Measurements from ENCODE around the gene KAT7. TPM values are rescaled to one million over a fixed set of nuclear protein-coding genes. Genes with fewer than 3 reads are reported as not detected.

The KAT7 gene
- polyA plus RNA-seq, 1 of the 3 experiments (the other 2 are of a cell fraction), result 20.2 TPM

DNA sequence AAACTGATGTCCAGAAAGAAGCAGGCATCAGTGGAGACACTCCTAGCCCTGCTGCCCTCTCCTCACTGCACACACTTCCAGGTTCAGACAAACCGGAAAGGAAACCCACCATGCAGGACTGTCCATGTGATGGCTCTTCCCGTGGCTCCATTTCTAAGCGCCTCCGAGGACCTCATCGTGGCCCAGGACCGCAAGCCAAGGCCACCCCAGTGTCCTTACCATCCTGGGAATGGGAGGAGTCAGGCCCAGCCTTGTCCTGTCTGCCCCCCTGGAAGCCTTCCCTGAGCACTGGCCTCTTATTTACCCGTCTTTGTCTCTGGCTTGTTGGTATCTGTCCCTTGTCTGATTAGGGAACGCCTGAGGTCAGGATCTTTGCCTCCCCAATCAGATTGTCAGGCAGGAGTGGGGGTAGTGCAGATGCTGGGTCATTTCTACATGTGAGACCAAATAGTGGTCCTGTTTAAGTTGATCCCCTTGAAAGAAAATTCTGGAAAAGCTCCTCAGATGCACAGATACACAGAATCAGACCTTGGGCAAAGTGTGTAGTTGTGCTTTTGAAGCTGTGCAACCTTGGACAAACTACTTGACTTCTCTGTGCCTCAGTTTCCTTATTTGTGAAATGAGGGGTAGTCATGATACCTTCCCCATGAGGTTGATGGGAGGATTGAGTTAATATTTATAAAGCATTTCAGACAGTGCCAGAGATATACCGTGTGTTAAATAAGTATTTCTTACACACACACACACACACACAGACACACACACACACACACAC lies 58.6 kb downstream of the KAT7 start:
- Histone ChIP-seq H3K36me3 (replicated peaks in 1 of 2; ENCODE audit: control insufficient read depth in 1 of 2, insufficient read depth in 2 of 2, low read length in 1 of 2) (no peaks in the 10 kb centered on the region), H3K79me2 (ENCODE audit: insufficient read depth) (no peaks in the 10 kb centered on the region), H3K4me2 (no peak overlapping the region), H3K4me3 (ENCODE audit: low read depth in 2 of 2, low read length in 1 of 2) (no peak overlapping the region), H3F3A (replicated peaks; ENCODE audit: insufficient read depth) (peaks cover 10% of the 10 kb centered on the region), H3K4me1 (ENCODE audit: control insufficient read depth in 1 of 2, insufficient read depth in 2 of 2, low read depth in 1 of 2, low read length in 1 of 2) (peaks cover 4 to 16% of the 10 kb centered on the region in 2 experiments; a peak in 1 of 4 replicates), H3K27me3 (ENCODE audit: insufficient read depth) (no peaks in the 10 kb centered on the region), H2AFZ (ENCODE audit: low read depth) (no peak overlapping the region), H3K27ac (ENCODE audit: low read depth in 2 of 2, low read length in 1 of 2) (no peak overlapping the region), H3K9ac (no peak overlapping the region), H4K20me1 (ENCODE audit: insufficient read depth) (no peaks in the 10 kb centered on the region), H3K9me3 (no peaks in the 10 kb centered on the region), H3K9me2 (no peaks in the 10 kb centered on the region)
- POLR2A ChIA-PET, result no interaction called here
- CTCF ChIA-PET, result interaction anchor here (1.0 to 40.4 kb wide), 5 partner anchors 14 to 290 kb away, joined by 3 to 1665 read pairs (median 6); partner anchors contain the start of genes DLX3 and SLC35B1
- 76% methylated on average over 9 of the region's 9 CpGs for WGBS (ENCODE audit: low lambda C conversion rate)
- no peak for TF ChIP-seq RFX5 (IDR thresholded peaks at IDR 0.05; ENCODE audit: low read length)
- TF ChIP-seq FOXJ3 (CRISPR knock-in tag; IDR thresholded peaks at IDR 0.05), result no peak
- no peak for TF ChIP-seq RXRA (IDR thresholded peaks at IDR 0.05; ENCODE audit: borderline replicate concordance, low read depth)
- TF ChIP-seq, protein P1, sequence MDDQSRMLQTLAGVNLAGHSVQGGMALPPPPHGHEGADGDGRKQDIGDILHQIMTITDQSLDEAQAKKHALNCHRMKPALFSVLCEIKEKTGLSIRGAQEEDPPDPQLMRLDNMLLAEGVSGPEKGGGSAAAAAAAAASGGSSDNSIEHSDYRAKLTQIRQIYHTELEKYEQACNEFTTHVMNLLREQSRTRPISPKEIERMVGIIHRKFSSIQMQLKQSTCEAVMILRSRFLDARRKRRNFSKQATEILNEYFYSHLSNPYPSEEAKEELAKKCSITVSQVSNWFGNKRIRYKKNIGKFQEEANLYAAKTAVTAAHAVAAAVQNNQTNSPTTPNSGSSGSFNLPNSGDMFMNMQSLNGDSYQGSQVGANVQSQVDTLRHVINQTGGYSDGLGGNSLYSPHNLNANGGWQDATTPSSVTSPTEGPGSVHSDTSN (IDR thresholded peaks at IDR 0.05), result no peak
- TF ChIP-seq TAF1 (IDR thresholded peaks at IDR 0.05; ENCODE audit: borderline replicate concordance, low read depth, low read length), result no peak
- TF ChIP-seq, protein P2, sequence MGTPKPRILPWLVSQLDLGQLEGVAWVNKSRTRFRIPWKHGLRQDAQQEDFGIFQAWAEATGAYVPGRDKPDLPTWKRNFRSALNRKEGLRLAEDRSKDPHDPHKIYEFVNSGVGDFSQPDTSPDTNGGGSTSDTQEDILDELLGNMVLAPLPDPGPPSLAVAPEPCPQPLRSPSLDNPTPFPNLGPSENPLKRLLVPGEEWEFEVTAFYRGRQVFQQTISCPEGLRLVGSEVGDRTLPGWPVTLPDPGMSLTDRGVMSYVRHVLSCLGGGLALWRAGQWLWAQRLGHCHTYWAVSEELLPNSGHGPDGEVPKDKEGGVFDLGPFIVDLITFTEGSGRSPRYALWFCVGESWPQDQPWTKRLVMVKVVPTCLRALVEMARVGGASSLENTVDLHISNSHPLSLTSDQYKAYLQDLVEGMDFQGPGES (IDR thresholded peaks at IDR 0.05; ENCODE audit: low read depth, low read length), result no peak
- no peak for TF ChIP-seq SIN3A (IDR thresholded peaks at IDR 0.05; ENCODE audit: borderline replicate concordance, low read depth, low read length)
- TF ChIP-seq CHD2 (IDR thresholded peaks at IDR 0.05; ENCODE audit: low read length, partially characterized antibody), result no peak
- no peak for TF ChIP-seq EP300 (IDR thresholded peaks at IDR 0.05; ENCODE audit: borderline replicate concordance in 1 of 2, low read depth in 1 of 2, low read length in 1 of 2)
- no peak for TF ChIP-seq NFIC (IDR thresholded peaks at IDR 0.05; ENCODE audit: borderline replicate concordance)
- TF ChIP-seq, protein P3, sequence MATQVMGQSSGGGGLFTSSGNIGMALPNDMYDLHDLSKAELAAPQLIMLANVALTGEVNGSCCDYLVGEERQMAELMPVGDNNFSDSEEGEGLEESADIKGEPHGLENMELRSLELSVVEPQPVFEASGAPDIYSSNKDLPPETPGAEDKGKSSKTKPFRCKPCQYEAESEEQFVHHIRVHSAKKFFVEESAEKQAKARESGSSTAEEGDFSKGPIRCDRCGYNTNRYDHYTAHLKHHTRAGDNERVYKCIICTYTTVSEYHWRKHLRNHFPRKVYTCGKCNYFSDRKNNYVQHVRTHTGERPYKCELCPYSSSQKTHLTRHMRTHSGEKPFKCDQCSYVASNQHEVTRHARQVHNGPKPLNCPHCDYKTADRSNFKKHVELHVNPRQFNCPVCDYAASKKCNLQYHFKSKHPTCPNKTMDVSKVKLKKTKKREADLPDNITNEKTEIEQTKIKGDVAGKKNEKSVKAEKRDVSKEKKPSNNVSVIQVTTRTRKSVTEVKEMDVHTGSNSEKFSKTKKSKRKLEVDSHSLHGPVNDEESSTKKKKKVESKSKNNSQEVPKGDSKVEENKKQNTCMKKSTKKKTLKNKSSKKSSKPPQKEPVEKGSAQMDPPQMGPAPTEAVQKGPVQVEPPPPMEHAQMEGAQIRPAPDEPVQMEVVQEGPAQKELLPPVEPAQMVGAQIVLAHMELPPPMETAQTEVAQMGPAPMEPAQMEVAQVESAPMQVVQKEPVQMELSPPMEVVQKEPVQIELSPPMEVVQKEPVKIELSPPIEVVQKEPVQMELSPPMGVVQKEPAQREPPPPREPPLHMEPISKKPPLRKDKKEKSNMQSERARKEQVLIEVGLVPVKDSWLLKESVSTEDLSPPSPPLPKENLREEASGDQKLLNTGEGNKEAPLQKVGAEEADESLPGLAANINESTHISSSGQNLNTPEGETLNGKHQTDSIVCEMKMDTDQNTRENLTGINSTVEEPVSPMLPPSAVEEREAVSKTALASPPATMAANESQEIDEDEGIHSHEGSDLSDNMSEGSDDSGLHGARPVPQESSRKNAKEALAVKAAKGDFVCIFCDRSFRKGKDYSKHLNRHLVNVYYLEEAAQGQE (IDR thresholded peaks at IDR 0.05; ENCODE audit: low read depth, low read length), result no peak
- TF ChIP-seq, protein P4, sequence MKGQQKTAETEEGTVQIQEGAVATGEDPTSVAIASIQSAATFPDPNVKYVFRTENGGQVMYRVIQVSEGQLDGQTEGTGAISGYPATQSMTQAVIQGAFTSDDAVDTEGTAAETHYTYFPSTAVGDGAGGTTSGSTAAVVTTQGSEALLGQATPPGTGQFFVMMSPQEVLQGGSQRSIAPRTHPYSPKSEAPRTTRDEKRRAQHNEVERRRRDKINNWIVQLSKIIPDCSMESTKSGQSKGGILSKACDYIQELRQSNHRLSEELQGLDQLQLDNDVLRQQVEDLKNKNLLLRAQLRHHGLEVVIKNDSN (IDR thresholded peaks at IDR 0.05; ENCODE audit: borderline replicate concordance, low read depth), result no peak
- no peak for DNase-seq

Measured in SK-N-SH (cell line).